SW 1271 (cell line): ENCODE results near the gene FANCC.
A peak's percentile ranks its signal among the peaks of the same experiment; 100 is the strongest.

Source experiments
- DNase-seq, 2 experiments: peaks; one replicate each; lab custom pipeline; 2025; lab: John Stamatoyannopoulos, UW

FANCC gene

DNA sequence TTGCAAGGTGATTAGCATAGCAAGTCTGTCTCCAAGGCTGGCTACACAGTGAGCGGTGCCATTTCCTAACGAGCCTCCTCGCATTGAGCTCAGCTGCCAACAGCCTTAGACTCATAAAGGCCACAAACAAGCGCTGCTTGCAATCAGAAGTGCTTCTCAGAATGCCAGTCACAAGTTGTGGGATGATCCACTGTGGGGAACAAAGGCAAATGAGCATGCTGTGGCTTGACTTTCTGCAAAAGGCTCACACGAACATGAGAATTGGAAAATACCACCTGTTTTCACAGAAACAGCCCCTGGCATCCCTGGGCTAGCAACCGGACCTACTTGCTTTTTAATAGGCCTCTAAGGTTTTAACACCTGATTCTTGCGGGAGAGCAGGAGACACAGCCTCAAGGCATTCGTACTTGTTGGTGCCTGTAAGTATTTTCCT lies 215.5 kb downstream of the FANCC start:
- no peak for DNase-seq

DNA sequence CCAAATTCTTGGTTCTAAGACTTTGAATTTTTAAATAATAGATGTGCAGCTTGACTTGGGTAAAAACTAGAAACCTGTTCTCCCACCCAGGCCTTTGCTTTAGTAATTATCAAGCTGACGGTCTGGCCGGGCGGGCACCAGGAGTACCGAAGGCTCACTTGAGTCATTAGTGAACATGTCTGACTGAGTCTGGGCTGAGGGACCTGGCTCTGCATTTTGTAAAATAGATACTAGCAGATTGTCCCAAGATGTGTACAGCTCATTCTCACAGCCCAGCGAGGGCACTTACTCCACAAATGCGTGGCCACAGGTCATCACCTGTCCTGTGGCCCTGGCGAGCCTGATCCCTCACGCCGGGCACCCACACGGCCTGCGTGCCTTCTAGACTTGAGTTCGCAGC lies 216.2 kb downstream of the FANCC start:
- DNase-seq = no peak

DNA sequence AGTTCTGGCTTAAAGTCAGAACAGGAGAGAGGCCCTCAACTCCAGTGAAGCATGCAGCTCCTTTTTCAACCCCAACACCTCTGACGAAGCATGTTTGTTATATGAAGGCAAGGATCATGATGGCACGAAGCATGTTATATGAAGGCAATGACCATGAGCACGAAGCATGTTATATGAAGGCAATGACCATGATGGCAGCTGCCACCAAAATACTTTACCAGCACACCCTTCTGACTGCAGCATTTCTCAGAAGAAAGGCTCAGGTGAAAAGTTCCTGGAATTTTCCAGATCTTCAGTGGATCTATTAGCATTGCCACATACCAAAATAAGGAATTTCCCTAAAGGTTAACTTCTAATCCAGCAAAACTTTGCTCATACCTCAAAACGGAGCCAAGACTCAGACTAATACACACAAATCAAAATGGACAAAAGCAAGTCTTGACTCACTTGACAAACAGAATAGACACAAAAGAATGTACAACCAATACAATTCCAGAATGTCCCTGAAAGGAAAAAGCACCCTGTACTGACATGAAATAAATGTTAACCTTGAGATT lies 217.4 kb downstream of the FANCC start:
- no peak for DNase-seq

DNA sequence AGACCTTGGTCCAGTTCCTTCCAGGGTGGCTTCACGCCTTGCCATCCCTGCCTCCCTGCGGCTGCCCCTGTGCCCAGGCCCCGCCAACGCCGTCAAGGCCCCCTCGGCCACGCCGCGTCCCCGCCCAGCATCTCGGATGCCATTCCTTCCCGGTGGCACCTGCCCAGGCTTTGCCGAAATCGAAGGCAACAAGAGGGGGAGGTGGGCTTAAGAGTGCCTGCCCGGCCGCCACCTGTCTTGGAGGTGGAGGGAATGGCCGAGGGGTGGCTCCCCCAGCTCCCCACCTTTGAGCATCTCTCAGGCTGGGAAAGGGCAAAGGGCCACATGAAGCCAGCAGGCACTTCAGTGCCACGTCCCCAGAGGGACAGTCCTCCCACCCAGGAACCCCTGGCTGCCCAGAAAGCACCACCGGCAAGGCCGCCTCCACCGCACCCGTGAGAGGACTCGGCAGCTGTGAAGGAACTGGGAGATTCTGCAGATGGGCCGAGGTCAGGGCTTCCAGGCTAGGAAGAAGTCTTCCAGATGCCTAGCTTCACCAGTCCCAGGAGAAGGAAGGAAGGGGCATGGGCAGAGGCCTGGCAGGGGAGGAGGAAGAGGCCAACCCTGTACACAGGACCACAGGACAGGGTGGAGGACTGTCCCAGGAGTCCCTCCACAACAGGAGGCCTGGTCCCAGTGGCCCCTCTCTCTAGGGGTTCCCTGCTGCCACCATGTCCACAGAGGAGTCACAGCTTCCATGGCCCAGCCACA lies 218.0 kb downstream of the FANCC start:
- no peak for DNase-seq

DNA sequence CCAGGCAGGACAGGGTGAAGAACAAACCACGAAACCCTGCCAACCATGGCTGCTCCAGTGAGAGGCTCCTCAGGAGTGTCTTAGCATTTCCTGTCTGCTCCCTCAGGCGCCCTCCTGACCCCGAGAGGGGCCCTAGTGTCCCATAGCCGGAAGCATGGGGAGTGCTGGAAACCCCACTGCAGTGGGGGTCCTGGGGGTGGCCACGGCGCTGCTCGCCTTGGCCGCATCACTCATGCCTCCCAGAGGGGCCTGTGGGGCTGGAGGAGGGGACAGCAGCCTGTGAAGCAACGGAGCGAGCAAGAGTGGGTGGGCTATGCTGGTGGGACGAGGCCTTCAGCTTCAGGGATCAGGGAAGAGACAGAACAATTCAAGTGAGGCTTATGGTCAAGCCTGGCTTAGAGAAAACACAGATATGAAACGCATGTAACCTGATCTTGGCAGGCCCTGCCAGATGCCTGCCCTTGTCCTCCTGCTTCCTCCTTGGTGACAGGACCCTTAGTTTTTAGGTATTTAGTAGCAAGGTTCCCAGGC lies 219.1 kb downstream of the FANCC start:
- no peak for DNase-seq

DNA sequence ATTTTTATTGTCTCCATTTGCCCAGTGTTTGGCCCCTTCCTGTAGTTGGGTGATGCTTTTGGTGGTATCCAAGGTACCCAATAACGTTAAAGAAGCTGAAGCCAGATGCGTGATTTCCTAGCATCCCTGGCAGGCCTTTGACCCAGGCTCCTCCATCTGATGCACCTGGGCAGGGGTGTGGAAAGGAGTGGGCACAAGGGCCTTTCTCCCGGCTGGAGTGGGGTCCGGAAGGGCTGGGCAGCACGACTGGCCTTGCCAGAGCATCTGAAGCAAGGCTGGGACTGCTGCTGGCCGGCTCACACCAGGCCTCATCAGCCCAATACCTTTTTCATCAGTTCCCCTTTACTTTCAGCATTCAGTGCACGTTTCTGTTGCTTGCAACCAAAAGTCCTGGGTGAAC lies 220.2 kb downstream of the FANCC start:
- no peak for DNase-seq

DNA sequence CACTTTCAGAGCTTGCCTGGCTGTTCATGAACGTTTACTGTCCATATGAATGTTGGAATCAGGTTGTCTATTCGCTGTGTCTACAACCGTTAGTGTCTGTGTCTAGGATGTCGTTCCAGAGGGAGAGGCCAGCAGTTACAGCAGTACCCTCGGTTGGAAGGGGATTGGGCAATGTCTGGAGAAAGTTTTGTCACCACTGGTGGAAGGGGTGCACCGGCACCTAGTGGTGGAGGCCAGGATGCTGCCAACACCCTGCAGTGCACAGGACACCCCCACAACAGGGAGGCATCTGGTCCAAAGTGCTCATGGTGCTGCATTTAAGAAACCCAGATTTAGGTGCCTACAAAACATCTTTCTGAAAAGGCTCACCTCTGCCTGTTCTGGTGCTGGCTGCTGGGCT lies 220.7 kb downstream of the FANCC start:
- DNase-seq = no peak

DNA sequence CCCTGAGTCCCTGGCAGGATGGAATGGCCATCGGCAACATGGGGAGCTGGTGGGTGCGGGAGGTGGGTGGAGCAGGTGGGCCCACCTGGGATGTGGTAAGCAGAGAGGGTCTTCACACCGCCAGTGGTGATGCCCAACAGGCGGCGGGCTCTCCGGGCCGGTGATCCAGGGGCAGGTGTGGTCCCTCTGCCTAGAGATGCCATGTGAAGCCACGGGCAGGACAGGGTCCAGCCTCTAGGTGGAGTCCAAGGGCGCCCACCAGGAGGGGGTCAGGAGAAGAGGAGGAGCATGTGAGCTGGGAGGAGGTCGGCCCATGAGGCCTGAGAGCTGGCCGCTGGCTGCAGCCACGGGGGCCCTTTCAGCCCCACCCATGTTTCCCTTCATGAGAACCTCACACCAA lies 221.1 kb downstream of the FANCC start:
- DNase-seq = no peak

DNA sequence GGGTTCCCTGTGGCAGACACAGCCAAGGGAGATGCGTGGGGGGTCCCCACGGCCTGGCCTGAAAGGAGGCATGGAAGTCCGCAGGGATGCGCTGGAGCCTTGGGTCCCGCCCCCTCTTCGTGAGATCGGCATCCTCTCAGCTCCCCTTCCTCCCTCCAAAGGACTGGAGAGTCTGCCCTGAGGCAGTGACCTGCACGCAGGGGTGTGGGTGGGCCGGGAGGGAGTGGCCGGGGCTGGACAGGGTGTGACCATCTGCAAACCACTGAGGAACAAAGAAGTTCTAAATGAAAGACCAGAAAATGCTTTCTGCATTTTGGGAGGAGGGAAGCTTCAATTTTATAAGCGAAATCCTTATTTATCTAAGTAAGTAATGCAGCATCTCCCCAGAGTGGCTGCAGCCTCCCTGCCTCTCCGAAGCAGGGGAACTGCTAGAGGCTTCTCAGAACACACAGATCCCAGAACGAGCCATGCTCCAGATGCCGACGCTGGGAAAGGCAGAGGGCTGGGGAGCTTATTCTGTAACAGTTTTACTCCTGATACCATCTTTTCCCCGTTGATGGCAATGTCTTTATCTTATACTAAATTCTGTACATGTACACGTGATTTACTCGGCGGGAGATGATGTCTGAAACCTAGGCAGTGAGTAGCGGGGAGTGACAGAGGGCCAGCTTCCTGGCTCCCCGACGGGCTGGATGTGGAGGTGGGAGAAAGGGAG lies 221.7 kb downstream of the FANCC start:
- DNase-seq = no peak

DNA sequence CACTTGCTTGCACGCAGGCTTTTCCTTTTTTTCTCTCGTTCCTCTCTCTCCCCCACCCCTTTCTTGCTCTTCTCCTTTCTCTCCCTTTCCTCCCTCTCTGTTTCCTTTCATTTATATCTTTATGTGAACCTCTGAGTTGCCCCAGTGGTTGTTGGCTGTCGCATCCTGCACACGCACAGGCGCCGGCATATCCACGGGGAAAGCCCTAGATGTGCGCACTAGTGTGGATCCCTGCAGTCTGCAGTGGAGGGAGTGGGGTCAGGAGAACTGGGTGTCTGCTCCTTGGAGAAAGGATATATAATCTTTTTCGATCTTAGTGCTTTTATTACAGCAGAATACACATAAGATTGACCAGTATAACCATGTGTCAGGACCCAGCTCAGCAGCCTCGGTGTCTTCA lies 223.5 kb downstream of the FANCC start:
- DNase-seq = no peak

DNA sequence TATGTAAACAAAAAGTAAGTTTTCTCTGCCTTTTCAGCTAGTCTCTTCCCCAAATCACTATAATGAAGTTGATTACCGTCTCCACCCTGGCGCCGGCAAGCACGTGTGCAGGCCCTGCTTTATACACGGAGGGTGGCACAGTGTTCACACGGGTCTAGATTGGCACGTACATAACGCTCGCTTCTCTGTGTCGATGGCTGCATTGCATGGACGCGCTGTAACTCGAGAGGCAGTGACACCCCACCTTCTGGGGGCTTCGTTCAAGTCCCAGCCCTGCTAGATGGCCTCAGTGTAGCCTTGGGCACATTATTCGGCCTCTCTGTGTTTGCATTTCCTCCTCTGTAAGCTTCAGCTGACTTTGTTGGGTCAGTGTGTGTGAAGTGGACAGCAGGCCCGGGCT lies 223.9 kb downstream of the FANCC start:
- DNase-seq = no peak

DNA sequence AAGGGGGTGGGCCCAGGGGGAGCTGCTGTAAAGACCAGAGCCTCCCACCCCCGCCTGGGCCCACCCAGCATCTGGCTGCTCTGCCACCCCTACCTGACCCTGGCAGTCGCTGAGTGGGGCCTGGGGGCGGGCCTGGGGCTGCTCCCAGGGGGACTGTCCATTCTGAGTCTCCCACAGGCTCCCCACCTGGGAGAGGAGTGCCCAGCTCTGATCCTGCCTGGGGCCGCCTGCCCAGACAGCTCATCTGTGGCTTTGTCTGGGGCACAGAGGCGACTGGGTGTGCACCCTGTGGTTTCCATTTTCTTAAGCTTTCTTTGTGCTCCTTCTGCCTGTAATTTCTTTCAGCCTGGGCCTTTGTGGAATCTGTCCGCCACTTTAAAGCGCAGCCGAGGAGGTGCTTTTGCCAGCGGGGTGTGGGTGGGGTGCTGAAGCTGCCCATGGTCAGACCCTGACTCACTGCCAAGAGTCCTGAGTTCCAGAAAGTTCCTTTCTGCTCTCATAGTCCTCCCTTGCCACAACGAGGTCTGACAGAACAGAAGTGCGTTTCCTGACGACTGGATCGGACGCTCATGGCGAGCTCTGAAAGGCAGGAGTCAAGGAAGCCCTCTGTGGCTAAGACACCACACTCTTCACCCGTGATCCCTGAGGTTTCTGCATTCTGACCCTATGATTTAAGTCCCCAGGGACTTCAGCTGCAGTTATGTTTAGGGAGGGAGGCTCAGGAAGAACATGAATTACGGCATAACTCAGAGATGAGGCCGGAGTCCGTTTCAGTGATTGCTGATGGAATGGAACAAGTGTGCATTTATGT lies 225.0 kb downstream of the FANCC start:
- peak in 1 of 2 experiments; percentile 17 for DNase-seq

DNA sequence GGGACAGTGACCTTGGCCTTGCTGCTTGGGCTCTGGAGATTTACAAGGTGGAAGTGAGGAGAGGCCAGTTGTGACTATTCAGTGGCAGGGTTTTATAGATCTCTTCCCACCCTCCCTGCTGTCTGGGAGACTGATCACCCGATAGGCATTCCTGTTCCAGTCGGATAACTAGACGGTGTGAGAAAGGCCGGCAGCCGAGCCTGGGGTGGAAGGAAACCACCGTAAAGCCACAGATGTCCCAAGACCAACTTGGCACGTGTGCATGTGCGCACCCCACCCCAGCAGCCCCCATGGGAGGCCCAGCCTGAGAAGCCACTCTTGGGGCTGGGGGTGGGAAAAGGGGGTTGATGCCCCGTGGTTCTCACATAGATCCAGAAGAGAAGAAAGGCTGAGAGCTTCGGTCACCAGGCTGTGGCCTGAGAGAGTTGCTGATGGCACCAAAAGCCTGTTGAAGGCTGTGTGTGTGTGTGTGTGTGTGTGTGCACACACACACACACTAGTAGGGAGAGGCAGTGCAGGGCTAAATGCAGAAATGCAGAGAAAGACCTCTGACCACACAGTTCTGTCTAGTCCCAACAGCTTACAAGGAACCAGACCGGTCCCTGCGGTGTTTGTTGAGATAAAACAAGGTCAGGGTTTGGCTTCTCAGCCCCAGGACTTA lies 225.8 kb downstream of the FANCC start:
- DNase-seq = no peak

DNA sequence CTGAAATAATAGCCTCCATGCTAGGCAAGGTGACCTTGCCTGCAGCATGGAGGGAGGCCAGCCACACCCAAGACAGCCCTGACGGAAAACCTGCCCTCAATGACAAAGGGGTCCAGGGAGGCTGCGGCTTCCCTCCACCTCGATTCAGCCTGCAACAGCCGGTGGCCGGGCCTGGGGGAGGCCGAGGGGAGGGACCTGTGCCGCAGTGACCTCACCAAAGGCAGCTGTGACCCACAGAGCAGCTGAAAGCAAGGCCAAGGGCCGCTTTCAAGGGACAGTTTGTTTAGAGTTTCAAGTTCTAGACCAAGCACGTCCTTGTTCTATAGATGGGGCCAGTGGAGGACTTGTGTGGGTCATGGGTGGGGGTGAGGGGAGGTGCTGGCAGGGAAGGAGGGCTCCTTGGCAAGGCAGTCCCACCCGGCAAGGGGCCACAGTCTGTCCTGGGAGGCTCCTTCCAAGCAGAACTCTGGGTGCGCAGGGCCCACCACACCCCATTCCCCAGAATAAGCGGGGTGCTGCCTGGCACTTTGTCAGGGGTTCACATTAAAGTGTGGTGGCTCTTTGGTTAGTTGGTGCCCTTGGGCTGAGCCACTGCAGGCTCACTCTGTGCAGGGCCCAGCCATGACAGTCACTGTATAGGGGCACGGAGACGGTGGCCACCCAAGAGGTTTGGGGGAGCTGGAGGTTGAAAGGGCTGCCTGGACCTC lies 226.5 kb downstream of the FANCC start:
- DNase-seq = no peak

DNA sequence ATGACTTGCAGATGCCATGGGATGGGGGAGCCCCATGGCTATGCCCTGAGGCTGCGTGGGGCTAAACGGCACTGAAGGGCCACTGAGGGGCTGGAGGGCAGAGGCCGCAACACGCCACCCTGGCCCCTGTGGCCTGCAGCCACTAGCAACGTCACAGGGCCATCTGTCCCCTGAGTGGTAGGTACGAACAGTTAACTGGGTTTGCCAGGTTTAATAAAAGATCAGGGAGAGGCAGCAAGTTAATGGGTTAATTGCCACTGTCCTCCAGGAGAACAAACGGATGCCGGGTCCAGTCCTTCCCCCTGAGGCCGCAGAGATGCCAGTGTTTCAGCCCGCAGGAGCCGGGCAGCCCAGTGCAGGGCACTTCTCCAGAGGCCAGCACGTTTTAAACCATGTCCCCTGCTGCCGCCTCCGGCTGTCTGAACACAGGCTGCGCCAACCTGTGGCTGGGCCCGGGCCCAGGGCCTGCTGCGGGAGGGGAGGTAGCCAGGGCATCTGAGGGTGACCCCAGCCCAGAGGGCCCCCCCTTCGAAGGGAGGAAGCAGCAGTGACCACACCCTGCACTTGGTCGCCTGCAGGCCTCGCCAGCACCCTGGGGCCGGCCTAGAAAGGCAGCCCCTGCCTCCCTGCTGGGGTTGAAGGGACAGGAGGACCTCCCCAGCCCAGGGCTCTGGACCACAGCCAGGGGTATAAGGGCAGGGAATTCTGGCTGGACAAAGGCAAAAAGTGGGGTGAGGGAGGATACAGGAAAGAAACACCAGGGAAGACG lies 227.3 kb downstream of the FANCC start:
- DNase-seq = no peak

DNA sequence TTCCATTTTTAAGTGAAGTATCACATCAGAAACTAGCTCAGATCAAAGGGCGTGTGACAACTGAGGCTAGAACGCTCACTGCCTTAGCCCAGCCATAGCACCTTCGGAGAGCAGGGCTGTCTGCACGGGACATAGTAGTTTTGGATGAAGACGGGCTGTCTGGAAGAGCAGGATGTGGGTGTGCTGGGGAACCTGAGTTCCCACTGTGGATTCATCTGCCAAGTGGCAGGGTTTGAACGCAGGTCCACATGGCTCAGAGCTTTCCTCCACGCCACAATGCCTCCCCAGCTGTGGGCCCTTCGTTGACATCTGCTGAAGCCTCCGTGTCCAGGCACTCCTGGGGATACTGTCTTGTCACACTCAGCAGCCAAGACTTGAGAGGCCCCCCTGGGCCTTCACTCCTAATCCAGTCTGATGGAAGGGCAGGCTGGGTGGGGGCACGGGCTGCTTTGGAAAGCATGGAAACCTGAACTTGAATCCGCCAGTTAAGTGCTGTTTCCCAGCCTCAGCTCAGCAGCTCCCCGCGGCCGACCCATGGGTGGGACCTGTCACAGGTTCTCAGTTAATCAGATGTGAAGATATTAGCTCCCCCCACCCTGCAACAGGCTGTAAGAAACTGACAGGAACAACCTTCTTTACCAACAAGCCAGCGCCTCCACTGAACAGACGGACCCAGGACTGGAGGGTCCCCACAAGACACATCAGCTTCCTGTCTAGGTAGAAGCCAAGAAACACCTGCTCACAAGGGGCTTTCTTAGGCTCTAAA lies 228.1 kb downstream of the FANCC start:
- DNase-seq = no peak

DNA sequence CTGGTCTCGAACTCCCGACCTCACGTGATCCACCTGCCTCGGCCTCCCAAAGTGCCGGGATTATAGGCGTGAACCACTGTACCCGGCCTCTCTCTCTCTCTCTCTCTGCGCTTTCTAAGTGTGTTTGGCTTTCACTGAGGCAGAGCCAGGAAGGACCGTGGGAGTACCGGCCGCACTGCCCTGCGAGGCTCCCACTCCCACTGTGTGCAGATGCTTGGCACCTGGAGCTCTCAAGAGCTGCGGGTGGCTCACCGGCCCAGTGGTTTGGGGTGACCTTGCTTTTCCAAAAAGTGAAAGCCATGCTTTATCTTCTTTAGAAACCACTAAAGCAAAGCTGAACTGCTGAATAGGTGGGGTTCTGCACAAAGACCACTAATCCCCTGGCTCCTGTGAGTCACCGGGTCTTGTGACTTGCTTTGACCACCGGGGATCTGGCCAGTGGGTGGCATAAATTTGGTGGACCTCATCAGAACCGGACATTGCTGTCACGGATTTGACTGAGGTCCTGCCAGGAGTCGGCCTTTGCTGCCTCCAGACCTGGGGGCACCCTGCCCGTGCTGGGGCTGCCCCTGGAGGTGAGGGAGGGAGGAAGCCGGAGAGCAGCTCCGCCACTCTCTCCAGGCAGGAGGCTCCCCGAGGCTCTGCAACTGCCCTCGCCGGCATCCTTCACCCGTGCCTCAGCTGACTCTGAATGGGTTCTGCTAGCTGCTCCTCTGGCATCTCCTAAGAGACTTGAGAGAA lies 228.9 kb downstream of the FANCC start:
- no peak for DNase-seq

DNA sequence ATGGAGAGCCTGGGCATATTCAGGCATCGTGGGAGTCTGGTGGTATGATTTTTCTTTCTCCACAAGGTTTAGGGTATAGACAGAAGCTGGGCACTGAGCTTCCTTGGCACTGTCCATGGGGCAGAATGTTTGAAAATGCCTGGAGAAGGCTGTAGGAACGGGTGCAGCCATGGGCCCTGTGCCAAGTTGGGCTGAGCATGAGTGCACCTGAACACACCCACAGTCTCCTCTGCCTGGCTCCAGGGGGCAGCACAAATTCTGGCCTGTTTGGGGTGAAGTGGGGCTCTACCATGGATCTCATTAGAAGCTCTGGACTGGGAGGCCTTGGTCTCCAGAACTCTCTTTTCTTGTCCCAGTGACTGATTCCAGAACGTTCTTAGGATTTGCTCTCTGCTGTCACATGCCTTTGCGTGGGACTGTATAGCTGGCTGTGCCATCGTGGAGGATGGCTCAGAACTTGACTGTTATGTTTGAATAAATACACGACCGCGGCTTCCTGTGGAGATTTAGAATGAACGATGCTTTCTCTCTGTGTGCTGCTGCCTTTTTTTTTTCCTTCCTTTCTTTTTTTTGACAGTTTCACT lies 229.8 kb downstream of the FANCC start:
- DNase-seq = peak in 1 of 2 experiments; percentile 11
